ENCODE measurements around the gene CPNE5.

The CPNE5 gene

GRCh38 chr6:36738108-36738507 lies 101.1 kb downstream of the CPNE5 start:
- no peak for DNase-seq (ENCODE audit: low read depth, low spot score)
- POLR2A ChIA-PET = no interaction called here
- CTCF ChIA-PET = interaction anchor here (4.6 to 6.6 kb wide), 2 partner anchors 22 to 123 kb away, joined by 17 to 35 read pairs; no protein-coding TSS in a partner anchor
- H3K4me3 ChIP-seq (ENCODE audit: low read depth, low read length) = no peak overlapping the region
- no peak for TF ChIP-seq CTCF (IDR thresholded peaks at IDR 0.05; ENCODE audit: insufficient read depth, low read length, missing control alignments)

DNA sequence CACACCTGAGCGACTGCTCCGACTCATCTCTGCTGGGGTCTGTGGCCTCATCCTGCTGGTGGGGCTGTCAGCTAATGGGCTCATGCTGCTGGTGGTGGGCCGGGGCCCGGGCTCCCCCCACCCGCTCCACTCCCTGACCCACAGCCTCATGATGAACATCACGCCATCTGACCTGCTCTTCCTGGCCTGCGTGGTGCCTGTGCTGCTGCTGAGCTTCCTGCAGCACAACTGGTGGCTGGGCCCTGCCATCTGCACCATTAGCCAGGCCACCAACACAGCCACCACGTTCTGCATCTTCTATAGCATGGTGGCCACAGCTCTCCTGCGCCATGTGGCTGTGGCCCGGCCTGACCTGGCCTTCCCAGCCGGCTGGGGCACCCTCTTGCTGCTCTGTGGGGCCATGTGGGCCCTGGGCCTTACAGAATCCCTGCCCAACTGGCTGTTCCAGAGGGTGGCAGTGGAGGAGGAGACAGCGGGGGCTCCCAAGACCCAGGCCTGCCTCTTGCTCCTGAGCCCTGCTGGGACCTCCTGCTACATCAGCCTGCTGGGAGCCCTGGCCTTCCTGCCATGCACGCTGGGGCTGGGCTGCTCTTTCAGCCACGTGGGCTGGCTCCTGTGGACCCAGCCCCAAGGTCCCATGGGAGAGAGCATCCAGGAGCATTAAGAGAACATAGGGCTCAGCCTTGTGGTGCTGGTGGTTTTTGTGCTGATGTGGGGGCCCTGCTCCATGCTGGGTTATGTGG lies 102.0 kb downstream of the CPNE5 start:
- POLR2A ChIA-PET = no interaction called here
- CTCF ChIA-PET = interaction anchor here (1.9 to 6.6 kb wide), 4 partner anchors 18 to 122 kb away, joined by 5 to 35 read pairs (median 18); no protein-coding TSS in a partner anchor

GRCh38 chr6:36735110-36736071 lies 103.9 kb downstream of the CPNE5 start:
- ChIA-PET POLR2A (no interaction called here), CTCF (interaction anchor here (0.9 to 6.6 kb wide), 10 partner anchors 9 to 437 kb away, joined by 3 to 35 read pairs (median 6); no protein-coding TSS in a partner anchor)
- peak overlapping the region; percentile 42 for H3K4me3 ChIP-seq (ENCODE audit: low read depth, low read length)
- DNase-seq (ENCODE audit: low read depth, low spot score) = peak; percentile 91
- TF ChIP-seq CTCF (IDR thresholded peaks at IDR 0.05; ENCODE audit: insufficient read depth, low read length, missing control alignments) = peak; percentile 23

More for the DNA sequence above, 102.0 kb downstream of the CPNE5 start:
- no peak for TF ChIP-seq CTCF (IDR thresholded peaks at IDR 0.05; ENCODE audit: insufficient read depth, low read length, missing control alignments)
- H3K4me3 ChIP-seq (ENCODE audit: low read depth, low read length) = no peak overlapping the region
- DNase-seq (ENCODE audit: low read depth, low spot score) = no peak

- CTCF ChIA-PET = interaction anchor here (1.0 to 6.6 kb wide), 7 partner anchors 10 to 438 kb away, joined by 3 to 35 read pairs (median 17); no protein-coding TSS in a partner anchor
Measured at GRCh38 chr6:36734486-36735060, 104.7 kb downstream of the CPNE5 start.

DNA sequence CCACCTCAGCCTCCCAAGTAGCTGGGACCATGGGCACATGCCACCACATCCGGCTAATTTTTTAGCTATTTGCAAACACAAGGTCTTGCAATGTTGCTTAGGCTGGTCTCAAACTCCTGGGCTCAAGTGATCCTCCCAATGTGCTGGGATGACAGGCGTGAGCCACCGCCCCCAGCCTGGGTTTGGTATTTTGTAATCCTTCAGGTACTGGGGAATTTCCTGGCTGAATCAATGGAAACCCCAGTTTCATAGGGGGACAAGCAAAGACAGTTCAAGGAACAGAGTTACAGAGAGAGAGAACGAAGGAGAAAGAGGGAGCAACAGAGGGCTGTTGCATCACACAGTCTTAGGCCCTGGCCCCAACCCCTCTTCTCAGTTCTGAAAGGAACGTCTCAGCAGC lies 105.9 kb downstream of the CPNE5 start:
- DNase-seq (ENCODE audit: low read depth, low spot score) = no peak
- POLR2A ChIA-PET = interaction anchor here (0.6 kb wide), 1 partner anchor 405 kb away, joined by 3 read pairs; no protein-coding TSS in a partner anchor
- H3K4me3 ChIP-seq (ENCODE audit: low read depth, low read length) = no peak overlapping the region
- no peak for TF ChIP-seq CTCF (IDR thresholded peaks at IDR 0.05; ENCODE audit: insufficient read depth, low read length, missing control alignments)
- CTCF ChIA-PET = interaction anchor here (0.6 to 4.6 kb wide), 10 partner anchors 10 to 119 kb away, joined by 3 to 34 read pairs (median 5); no protein-coding TSS in a partner anchor

More at GRCh38 chr6:36734486-36735060, 104.7 kb downstream of the CPNE5 start:
- no peak for DNase-seq (ENCODE audit: low read depth, low spot score)
- no peak for TF ChIP-seq CTCF (IDR thresholded peaks at IDR 0.05; ENCODE audit: insufficient read depth, low read length, missing control alignments)
- POLR2A ChIA-PET = no interaction called here
- H3K4me3 ChIP-seq (ENCODE audit: low read depth, low read length) = peak overlapping the region; percentile 42
